Keratinocyte (primary cell): ENCODE measurements around the gene BNC2. TPM values are rescaled to one million over a fixed set of nuclear protein-coding genes. Genes with fewer than 3 reads are reported as not detected.

Source experiments
- DNase-seq: peaks from one replicate; pipeline ENCODE4 v3.0.0-alpha.2; 2011; ENCODE audit warnings: low read depth, missing footprints, low spot score
- FAIRE-seq: peaks from 2 replicates; lab custom pipeline; 2011; peaks lifted over from hg19 to GRCh38; lab: Jason Lieb, UNC
- H2AFZ ChIP-seq: 2 replicates; pipeline ENCODE4 v1.6.0; 2012; ENCODE audit warnings: low read length, control low read depth, inconsistent platforms; ENCODE audit not compliant: control insufficient read depth
- H3K27ac ChIP-seq: 2 replicates; pipeline ENCODE4 v1.5.1; 2011; ENCODE audit warnings: low read length; ENCODE audit not compliant: control insufficient read depth, insufficient read depth
- H3K27me3 ChIP-seq: 3 replicates; pipeline ENCODE4 v1.6.0; 2011; ENCODE audit warnings: low read length; ENCODE audit not compliant: control insufficient read depth, insufficient read depth; ENCODE audit errors: extremely low read depth
- H3K36me3 ChIP-seq, 2 experiments: 2 replicates in 1 of 2; 3 replicates in 1 of 2; pipeline ENCODE4 v1.5.1; 2011; ENCODE audit warnings: low read length in 2 of 2, mild to moderate bottlenecking in 1 of 2; ENCODE audit not compliant: control insufficient read depth in 2 of 2, insufficient read depth in 2 of 2; ENCODE audit errors: extremely low read depth in 1 of 2
- H3K4me1 ChIP-seq: 3 replicates; pipeline ENCODE4 v1.5.1; 2011; ENCODE audit warnings: low read length; ENCODE audit not compliant: control insufficient read depth, insufficient read depth; ENCODE audit errors: extremely low read depth
- H3K4me2 ChIP-seq: 3 replicates; pipeline ENCODE4 v1.6.0; 2011; ENCODE audit warnings: low read depth, low read length; ENCODE audit not compliant: control insufficient read depth, insufficient read depth; ENCODE audit errors: extremely low read depth
- H3K4me3 ChIP-seq, 3 experiments: fragments of 200-600 bp in 1 of 3; sonication (generic) in 1 of 3; 2 replicates in 2 of 3; 3 replicates in 1 of 3; pipeline ENCODE4 v1.5.1; 2011 to 2016; ENCODE audit warnings: low read length in 3 of 3, mild to moderate bottlenecking in 3 of 3, control low read depth in 2 of 3, inconsistent platforms in 1 of 3, low read depth in 1 of 3, mixed read lengths in 1 of 3, mixed run types in 1 of 3, moderate library complexity in 1 of 3; ENCODE audit not compliant: control insufficient read depth in 2 of 3, insufficient read depth in 2 of 3; ENCODE audit errors: extremely low read depth in 1 of 3
- H3K79me2 ChIP-seq: 2 replicates; pipeline ENCODE4 v1.6.0; 2012; ENCODE audit warnings: low read length; ENCODE audit not compliant: control insufficient read depth, insufficient read depth
- H3K9ac ChIP-seq: 3 replicates; pipeline ENCODE4 v1.6.0; 2011; ENCODE audit warnings: low read length; ENCODE audit not compliant: control insufficient read depth, insufficient read depth; ENCODE audit errors: extremely low read depth
- H3K9me1 ChIP-seq: 3 replicates; pipeline ENCODE4 v1.6.0; 2011; ENCODE audit warnings: low read length; ENCODE audit not compliant: control insufficient read depth, insufficient read depth; ENCODE audit errors: extremely low read depth
- H3K9me3 ChIP-seq: 2 replicates; pipeline ENCODE4 v1.5.1; 2012; ENCODE audit warnings: low read depth, low read length; ENCODE audit not compliant: control insufficient read depth
- H4K20me1 ChIP-seq: 3 replicates; pipeline ENCODE4 v1.6.0; 2011; ENCODE audit warnings: low read length; ENCODE audit not compliant: control insufficient read depth, insufficient read depth; ENCODE audit errors: extremely low read depth
- EZH2 ChIP-seq: IDR thresholded peaks from one replicate; pipeline ENCODE4 v1.6.1; 2012; ENCODE audit warnings: inconsistent platforms, mild to moderate bottlenecking, low read length, moderate library complexity
- dilution Hi-C: fragments of 300-500 bp; cut with MboI; formaldehyde crosslinking; loops from one replicate; pipeline ENCODE4 v1.7.0; 2020; ENCODE audit warnings: low sequenced_read_pairs; ENCODE audit not compliant: extremely low pct_ligation_motif_present
- polyA plus RNA-seq, 5 experiments: library from polyadenylated mRNA; depleted of rRNA in 3 of 5; stranded (reverse) in 3 of 5; stranded (forward) in 1 of 5; unstranded in 1 of 5; fragments of >200 nt; gene quantifications; 1 replicate in 1 of 5; 2 replicates in 3 of 5; 3 replicates in 1 of 5; pipeline versions ENCODE4 v1.2.1 to v1.2.3, GENCODE V29; 2011 to 2012; ENCODE audit warnings: missing spikeins in 2 of 5, low read depth in 1 of 5, low replicate concordance in 1 of 5
- TF ChIP-seq, protein P1 (sequence below), 3 experiments: IDR thresholded peaks in 1 of 3; conservative IDR thresholded peaks in 1 of 3; optimal IDR thresholded peaks in 1 of 3; 2 replicates in 2 of 3; 3 replicates in 1 of 3; pipeline versions ENCODE3 to v1.5.1; 2011; ENCODE audit warnings: low read length in 3 of 3, mild to moderate bottlenecking in 3 of 3, moderate library complexity in 2 of 3, control low read depth in 1 of 3, inconsistent platforms in 1 of 3; ENCODE audit not compliant: insufficient read depth in 2 of 3; ENCODE audit errors: extremely low read depth in 1 of 3

BNC2 gene
- polyA plus RNA-seq, 1 donor (not counting 4 experiments of a cell fraction or from before 2014, with no cell fraction given) = 1.1 TPM

- no peak overlapping the region for H3K4me3 ChIP-seq
- no peak overlapping the region for H3K9ac ChIP-seq
- no peaks in the 10 kb centered on the region for H3K79me2 ChIP-seq
- DNase-seq (no peak), FAIRE-seq (no peak)
- no peaks in the 10 kb centered on the region for H3K27me3 ChIP-seq
- H3K4me1 ChIP-seq = no peaks in the 10 kb centered on the region
- no peak overlapping the region for H3K27ac ChIP-seq
- dilution Hi-C loops = no loop called here
- no peaks in the 10 kb centered on the region for H3K9me3 ChIP-seq
- H4K20me1 ChIP-seq = no peaks in the 10 kb centered on the region
- TF ChIP-seq, protein P1, sequence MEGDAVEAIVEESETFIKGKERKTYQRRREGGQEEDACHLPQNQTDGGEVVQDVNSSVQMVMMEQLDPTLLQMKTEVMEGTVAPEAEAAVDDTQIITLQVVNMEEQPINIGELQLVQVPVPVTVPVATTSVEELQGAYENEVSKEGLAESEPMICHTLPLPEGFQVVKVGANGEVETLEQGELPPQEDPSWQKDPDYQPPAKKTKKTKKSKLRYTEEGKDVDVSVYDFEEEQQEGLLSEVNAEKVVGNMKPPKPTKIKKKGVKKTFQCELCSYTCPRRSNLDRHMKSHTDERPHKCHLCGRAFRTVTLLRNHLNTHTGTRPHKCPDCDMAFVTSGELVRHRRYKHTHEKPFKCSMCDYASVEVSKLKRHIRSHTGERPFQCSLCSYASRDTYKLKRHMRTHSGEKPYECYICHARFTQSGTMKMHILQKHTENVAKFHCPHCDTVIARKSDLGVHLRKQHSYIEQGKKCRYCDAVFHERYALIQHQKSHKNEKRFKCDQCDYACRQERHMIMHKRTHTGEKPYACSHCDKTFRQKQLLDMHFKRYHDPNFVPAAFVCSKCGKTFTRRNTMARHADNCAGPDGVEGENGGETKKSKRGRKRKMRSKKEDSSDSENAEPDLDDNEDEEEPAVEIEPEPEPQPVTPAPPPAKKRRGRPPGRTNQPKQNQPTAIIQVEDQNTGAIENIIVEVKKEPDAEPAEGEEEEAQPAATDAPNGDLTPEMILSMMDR (optimal IDR thresholded peaks at IDR 0.05 in 1 of 3, IDR thresholded peaks at IDR 0.05 in 1 of 3, conservative IDR thresholded peaks at IDR 0.05 in 1 of 3; ENCODE audit: extremely low read depth in 1 of 3, insufficient read depth in 2 of 3, low read length in 3 of 3) = no peak
- no peak for TF ChIP-seq EZH2
- no peak overlapping the region for H2AFZ ChIP-seq
- H3K4me2 ChIP-seq = no peak overlapping the region
- H3K36me3 ChIP-seq = no peaks in the 10 kb centered on the region
- H3K9me1 ChIP-seq = no peaks in the 10 kb centered on the region
These were observed 14.6 kb upstream of the BNC2 start for GRCh38 chr9:16884952-16885513.

DNA sequence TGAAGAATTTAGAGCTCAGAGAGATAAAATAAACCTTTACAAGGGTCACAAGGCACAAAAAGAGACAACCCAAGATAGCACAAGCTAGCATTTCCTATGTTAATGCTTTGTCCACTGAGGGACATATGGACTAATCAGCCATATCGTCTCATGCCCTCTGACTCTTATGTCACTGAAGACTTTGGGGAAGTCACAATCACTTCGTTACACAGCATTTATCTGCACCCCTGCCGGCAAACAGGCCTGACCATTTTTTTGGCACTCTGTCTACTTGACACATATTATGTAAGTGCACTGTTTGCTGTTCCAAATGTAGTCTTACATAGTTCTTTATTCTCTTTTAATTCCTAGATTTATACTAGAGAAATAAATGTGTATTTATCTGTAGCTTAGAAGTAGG is 13.9 kb upstream of the BNC2 start:
- DNase-seq = no peak
- H3K9ac ChIP-seq = no peak overlapping the region
- H3K9me1 ChIP-seq = no peaks in the 10 kb centered on the region
- H3K36me3 ChIP-seq = no peaks in the 10 kb centered on the region
- H3K4me1 ChIP-seq = no peaks in the 10 kb centered on the region
- no peak overlapping the region for H3K27ac ChIP-seq
- H3K4me3 ChIP-seq = no peak overlapping the region
- H3K27me3 ChIP-seq = no peaks in the 10 kb centered on the region
- no peaks in the 10 kb centered on the region for H3K79me2 ChIP-seq
- no peak for FAIRE-seq
- H3K9me3 ChIP-seq = no peaks in the 10 kb centered on the region
- H4K20me1 ChIP-seq = no peaks in the 10 kb centered on the region
- no peak overlapping the region for H3K4me2 ChIP-seq
- H2AFZ ChIP-seq = no peak overlapping the region
- TF ChIP-seq, protein P1 (optimal IDR thresholded peaks at IDR 0.05 in 1 of 3, IDR thresholded peaks at IDR 0.05 in 1 of 3, conservative IDR thresholded peaks at IDR 0.05 in 1 of 3; ENCODE audit: extremely low read depth in 1 of 3, insufficient read depth in 2 of 3, low read length in 3 of 3) = no peak
- TF ChIP-seq EZH2 = no peak
- dilution Hi-C loops = no loop called here
